Aorta (tissue), 5 donors: ENCODE results near the gene DCDC1. TPM values are rescaled to one million over a fixed set of nuclear protein-coding genes. Genes with fewer than 3 reads are reported as not detected.

ENCODE experiments used
- ATAC-seq: fragments of 200-7000 bp; cut with Tn5 transposase; one replicate; pipeline ENCODE4 v1.9.1; 2022; ENCODE audit warnings: moderate library complexity; ENCODE audit not compliant: low FRiP score
- DNase-seq, 2 donors: peaks; one replicate each; pipeline ENCODE4 v3.0.0-alpha.2; 2020
- H3K27ac ChIP-seq, 2 donors: one replicate each; pipeline ENCODE4 v1.5.1; 2013; ENCODE audit warnings: low read length in 2 of 2, mild to moderate bottlenecking in 2 of 2, moderate library complexity in 2 of 2, control low read depth in 1 of 2, inconsistent platforms in 1 of 2, low read depth in 1 of 2
- H3K27me3 ChIP-seq, 2 donors: one replicate each; pipeline ENCODE4 v1.6.1; 2013; ENCODE audit warnings: control low read depth in 1 of 2, low read length in 1 of 2, mild to moderate bottlenecking in 1 of 2, moderate library complexity in 1 of 2; ENCODE audit not compliant: insufficient read depth in 2 of 2, control insufficient read depth in 1 of 2
- H3K36me3 ChIP-seq, 2 donors: one replicate each; pipeline ENCODE4 v1.6.1; 2013; ENCODE audit warnings: control low read depth in 1 of 2, low read length in 1 of 2, mild to moderate bottlenecking in 1 of 2; ENCODE audit not compliant: insufficient read depth in 2 of 2, control insufficient read depth in 1 of 2
- H3K4me1 ChIP-seq, 2 donors: one replicate each; pipeline ENCODE4 v1.6.1; 2013; ENCODE audit warnings: low read length in 2 of 2, control low read depth in 1 of 2, mild to moderate bottlenecking in 1 of 2, moderate library complexity in 1 of 2; ENCODE audit not compliant: insufficient read depth in 2 of 2, control insufficient read depth in 1 of 2
- H3K4me3 ChIP-seq, 2 donors: one replicate each; pipeline ENCODE4 v1.5.1; 2013; ENCODE audit warnings: low read length in 2 of 2, control low read depth in 1 of 2, mild to moderate bottlenecking in 1 of 2
- H3K9me3 ChIP-seq: one replicate; pipeline ENCODE4 v1.6.1; 2013; ENCODE audit warnings: mild to moderate bottlenecking, low read length; ENCODE audit not compliant: control insufficient read depth
- WGBS, 2 donors: extraction: QIAGEN DNeasy Blood & Tissue Kit; methylation state at CpG; one replicate each; pipeline ENCODE4 v1.1.7; 2013; 5-methylcytosine and 5-hydroxymethylcytosine counted together
- intact Hi-C, 2 donors: fragments of 100-400 bp; cut with DNase I; formaldehyde crosslinking; loops; one replicate each; pipeline versions ENCODE4 v1.14.2 to v1.15.0; 2022
- polyA plus RNA-seq, 2 donors: library from polyadenylated mRNA; stranded (reverse); fragments of 200-250 nt; gene quantifications; one replicate each; pipeline ENCODE4 v1.2.3, GENCODE V29; 2013
- total RNA-seq, 2 donors: library from RNA; stranded (reverse); fragmentation: NEBNext Ultra II Directional; extraction: Animal tissue kit (Norgen Biotek cat#: 25700); gene quantifications; one replicate each; pipeline ENCODE4 v1.2.1, GENCODE V29; 2021
- donor health status: healthy with polysubstance abuse.
- donor health status: Bipolar disorder and iron deficiency.
- donor health status: DM: no; HTN: no; CAD: no.
- donor health status: DM: no; HTN: no; CAD: no.
- donor health status: DM: yes; HTN: yes; CAD: no.

The DCDC1 gene
- total and polyA plus RNA-seq, 4 donors, result 0.51 to 0.52 TPM; not detected in 2

DNA sequence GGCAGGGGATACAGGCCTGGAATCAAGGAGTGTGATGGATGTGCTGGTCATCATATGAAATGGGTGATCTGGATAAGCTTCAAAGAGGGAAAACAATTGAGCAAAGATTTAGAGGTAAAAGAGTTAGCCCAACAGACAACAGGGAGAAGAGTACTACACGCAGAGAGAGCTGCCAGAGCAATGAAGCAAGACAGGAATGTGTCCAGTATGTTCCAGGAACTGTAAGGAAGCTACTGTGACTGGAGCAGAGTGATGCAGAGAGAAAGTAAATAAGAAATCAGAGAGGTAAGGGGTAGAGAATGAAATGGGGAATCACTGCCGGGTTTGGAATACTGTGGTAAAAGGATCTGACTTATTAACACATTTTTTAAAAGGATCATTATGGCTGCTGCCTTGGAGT, 255.1 kb downstream of the DCDC1 start:
- Histone ChIP-seq H3K9me3 (no peaks in the 10 kb centered on the region), H3K27me3 (no peaks in the 10 kb centered on the region), H3K4me1 (no peaks in the 10 kb centered on the region), H3K36me3 (no peaks in the 10 kb centered on the region), H3K4me3 (no peak overlapping the region), H3K27ac (no peak overlapping the region)
- 61 to 71% methylated on average over 2 of the region's 2 CpGs for WGBS, 2 donors
- DNase-seq, result no peak
- intact Hi-C loops, result no loop called here
- no peak for ATAC-seq

DNA sequence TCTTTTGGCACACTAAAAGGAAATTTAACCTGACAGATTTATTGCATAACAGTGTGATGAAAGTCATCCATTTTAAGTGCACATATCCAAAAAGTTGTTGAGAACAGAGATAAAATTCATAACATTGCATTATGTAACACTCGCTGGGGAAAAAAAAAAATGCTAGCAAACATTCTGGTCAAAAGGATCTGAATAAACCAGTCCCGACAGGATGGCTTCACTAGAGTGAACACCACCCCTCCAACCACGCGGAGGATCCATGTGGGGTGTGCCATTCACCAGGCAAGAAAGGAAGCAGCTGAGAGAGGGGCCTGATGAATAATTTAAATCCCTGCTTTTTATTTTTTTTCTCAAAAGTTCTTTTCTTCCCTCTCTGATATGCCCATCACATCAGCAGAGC, 258.7 kb downstream of the DCDC1 start:
- DNase-seq, result no peak
- no peak overlapping the region for H3K27ac ChIP-seq
- WGBS, 2 donors, result 33 to 35% methylated on average over 4 of the region's 4 CpGs

DNA sequence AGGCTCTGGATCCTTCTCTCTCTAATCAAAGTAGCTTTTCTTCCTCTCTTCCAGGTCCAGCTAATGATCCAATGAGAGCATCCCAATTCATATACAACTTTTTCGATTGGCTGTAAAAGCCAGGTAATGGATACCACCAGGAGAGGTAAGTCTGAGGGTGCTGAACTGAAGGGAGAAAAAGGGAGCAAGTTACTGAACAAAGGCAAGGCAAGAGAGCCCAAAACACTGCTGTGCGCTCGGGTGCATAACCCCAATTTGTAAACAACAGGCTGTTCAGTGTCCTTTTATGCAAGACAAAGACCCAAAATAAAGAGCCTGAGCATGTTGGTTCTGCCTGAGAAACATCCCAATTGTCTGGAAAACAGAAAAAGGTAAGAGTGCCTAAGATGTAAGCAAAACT, 260.1 kb downstream of the DCDC1 start:
- Histone ChIP-seq H3K9me3 (no peaks in the 10 kb centered on the region), H3K27me3 (no peaks in the 10 kb centered on the region), H3K36me3 (no peaks in the 10 kb centered on the region), H3K4me3 (no peak overlapping the region), H3K27ac (no peak overlapping the region), H3K4me1 (no peaks in the 10 kb centered on the region)
- intact Hi-C loops, result no loop called here
- DNase-seq (no peak), ATAC-seq (no peak)
- 81 to 89% methylated on average over 3 of the region's 3 CpGs for WGBS, 2 donors

More for the DNA sequence above, 258.7 kb downstream of the DCDC1 start:
- H3K36me3 ChIP-seq, result no peaks in the 10 kb centered on the region
- no peak for ATAC-seq
- no peak overlapping the region for H3K4me3 ChIP-seq
- intact Hi-C loops, result no loop called here
- H3K4me1 ChIP-seq, result no peaks in the 10 kb centered on the region
- H3K27me3 ChIP-seq, result no peaks in the 10 kb centered on the region
- no peaks in the 10 kb centered on the region for H3K9me3 ChIP-seq

DNA sequence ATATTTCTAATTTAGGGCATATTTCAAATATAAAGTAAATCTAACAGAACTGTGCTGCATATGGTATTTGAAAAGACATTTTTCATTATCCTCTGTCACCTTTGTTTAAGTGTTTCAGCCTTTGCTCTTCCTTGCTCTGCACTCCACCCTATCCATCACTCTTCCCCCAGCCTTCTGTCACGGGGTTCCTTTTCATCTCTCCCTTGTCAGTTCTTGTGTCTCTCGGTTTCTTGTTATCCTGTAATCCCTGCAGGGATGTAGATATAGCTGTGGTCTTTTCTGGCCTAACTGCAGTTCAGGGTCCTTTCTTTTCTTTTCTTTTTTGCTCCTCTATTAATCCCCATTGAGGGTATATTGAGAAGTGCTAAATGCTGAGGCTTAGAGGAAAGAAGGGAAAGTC, 261.9 kb downstream of the DCDC1 start:
- WGBS, 2 donors, result 38 to 40% methylated on average over 2 of the region's 2 CpGs
- no peak for DNase-seq

DNA sequence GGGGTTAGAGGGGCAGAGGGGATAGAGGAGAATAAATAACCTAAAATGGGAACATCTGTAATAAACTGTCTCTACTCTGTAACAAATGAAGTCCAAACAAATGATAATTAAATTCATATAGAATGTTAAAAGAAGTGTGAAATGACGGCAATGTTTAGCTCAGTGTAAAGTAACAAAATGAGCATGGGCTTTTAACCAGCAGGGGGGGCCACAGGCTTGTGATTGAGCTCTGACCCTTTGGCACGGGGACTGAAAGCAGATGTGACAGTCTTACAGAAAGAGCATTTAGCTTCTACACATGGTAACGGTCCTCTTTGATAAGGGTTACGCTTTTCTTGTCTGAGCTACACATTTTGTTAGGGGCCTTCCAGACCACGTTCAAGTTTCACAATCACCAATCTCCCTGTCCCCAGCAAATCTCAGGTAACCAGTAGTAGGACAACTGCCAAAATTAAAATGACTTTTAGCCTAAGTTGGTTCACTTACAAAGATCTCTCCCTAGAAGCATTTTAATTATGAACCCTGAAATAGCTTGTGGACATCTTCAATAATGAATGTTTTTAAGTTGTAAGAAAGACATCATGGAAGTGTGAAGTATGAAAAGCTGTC, 262.5 kb downstream of the DCDC1 start:
- intact Hi-C loops, result no loop called here
- ATAC-seq, result no peak

More for the DNA sequence above, 261.9 kb downstream of the DCDC1 start:
- no peak for ATAC-seq
- Histone ChIP-seq H3K4me3 (no peak overlapping the region), H3K27me3 (no peaks in the 10 kb centered on the region), H3K36me3 (no peaks in the 10 kb centered on the region), H3K27ac (no peak overlapping the region), H3K4me1 (no peaks in the 10 kb centered on the region), H3K9me3 (no peaks in the 10 kb centered on the region)
- intact Hi-C loops, result no loop called here

DNA sequence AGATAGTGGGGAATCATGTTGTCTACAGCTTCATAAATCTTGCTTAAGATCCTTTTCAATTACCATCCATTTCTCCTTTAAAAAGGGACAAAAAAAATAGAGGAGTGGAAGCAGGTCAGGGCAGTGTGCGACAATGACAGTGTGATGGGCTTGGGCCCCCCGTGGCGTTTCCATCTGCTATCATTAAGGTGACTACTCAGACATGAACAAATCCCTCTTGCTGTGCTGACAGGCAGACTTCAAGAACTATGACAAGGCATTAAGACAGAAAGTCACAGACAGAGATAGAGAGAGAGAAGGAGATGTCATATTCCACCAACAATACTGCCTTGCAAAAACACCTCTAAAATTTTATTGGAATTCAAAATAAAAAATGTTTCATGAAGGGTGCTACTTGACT, 263.2 kb downstream of the DCDC1 start:
- 26 to 30% methylated on average over 3 of the region's 3 CpGs for WGBS, 2 donors
- Histone ChIP-seq H3K9me3 (no peaks in the 10 kb centered on the region), H3K36me3 (no peaks in the 10 kb centered on the region), H3K4me3 (no peak overlapping the region), H3K27ac (no peak overlapping the region), H3K4me1 (no peaks in the 10 kb centered on the region), H3K27me3 (no peaks in the 10 kb centered on the region)
- DNase-seq (no peak), ATAC-seq (no peak)
- intact Hi-C loops, result no loop called here

More for the DNA sequence above, 262.5 kb downstream of the DCDC1 start:
- no peaks in the 10 kb centered on the region for H3K36me3 ChIP-seq
- H3K4me1 ChIP-seq, result no peaks in the 10 kb centered on the region
- 7 to 11% methylated on average over 5 of the region's 5 CpGs for WGBS, 2 donors
- no peak overlapping the region for H3K4me3 ChIP-seq
- H3K27me3 ChIP-seq, result no peaks in the 10 kb centered on the region
- H3K27ac ChIP-seq, result no peak overlapping the region
- no peak for DNase-seq
- no peaks in the 10 kb centered on the region for H3K9me3 ChIP-seq

DNA sequence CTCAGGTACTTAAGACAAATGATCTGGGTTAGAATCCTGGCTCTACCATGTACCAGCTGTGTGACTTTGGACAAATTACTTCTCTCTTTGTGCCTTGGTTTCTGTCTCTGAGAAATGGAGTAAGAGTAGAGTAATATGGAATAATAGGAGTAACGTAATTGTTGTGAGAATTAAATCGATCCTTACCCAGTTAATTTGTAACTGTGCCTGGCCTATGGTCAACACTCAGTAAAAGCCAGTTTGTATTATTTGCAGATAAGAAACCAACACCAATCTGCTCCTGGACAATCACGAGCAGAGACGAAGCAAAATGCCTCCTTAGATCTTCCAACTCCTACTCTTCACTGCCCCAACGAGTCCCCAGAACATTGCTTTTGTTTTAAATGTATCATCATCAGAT, 266.7 kb downstream of the DCDC1 start:
- no peak for DNase-seq
- no peaks in the 10 kb centered on the region for H3K4me1 ChIP-seq

DNA sequence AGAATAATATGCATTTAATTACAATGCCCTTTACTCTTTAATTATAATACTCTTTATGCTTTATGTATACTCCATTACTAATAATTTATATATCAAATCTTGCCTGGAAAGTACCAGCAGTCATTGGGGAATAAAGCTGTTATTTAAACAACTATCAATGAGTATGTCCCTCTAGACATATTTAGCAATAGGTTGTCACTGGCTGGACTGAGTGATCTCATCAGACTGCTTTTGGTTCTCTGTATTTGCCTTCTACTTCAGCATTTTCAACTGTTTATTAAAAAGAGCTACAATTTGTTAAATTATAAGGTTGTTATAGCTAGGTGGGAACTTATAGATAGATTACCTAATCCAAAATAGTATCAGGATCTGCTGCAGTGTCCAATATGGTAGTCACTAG, 267.2 kb downstream of the DCDC1 start:
- Histone ChIP-seq H3K27ac (no peak overlapping the region), H3K4me3 (no peak overlapping the region), H3K27me3 (no peaks in the 10 kb centered on the region), H3K9me3 (no peaks in the 10 kb centered on the region), H3K36me3 (no peaks in the 10 kb centered on the region), H3K4me1 (no peaks in the 10 kb centered on the region)
- no peak for DNase-seq
- intact Hi-C loops, result no loop called here
- no peak for ATAC-seq

More for the DNA sequence above, 266.7 kb downstream of the DCDC1 start:
- WGBS, 2 donors, result 78 to 80% methylated on average over 5 of the region's 5 CpGs
- Histone ChIP-seq H3K27ac (no peak overlapping the region), H3K36me3 (no peaks in the 10 kb centered on the region), H3K27me3 (no peaks in the 10 kb centered on the region), H3K4me3 (no peak overlapping the region), H3K9me3 (no peaks in the 10 kb centered on the region)
- intact Hi-C loops, result no loop called here
- ATAC-seq, result no peak

DNA sequence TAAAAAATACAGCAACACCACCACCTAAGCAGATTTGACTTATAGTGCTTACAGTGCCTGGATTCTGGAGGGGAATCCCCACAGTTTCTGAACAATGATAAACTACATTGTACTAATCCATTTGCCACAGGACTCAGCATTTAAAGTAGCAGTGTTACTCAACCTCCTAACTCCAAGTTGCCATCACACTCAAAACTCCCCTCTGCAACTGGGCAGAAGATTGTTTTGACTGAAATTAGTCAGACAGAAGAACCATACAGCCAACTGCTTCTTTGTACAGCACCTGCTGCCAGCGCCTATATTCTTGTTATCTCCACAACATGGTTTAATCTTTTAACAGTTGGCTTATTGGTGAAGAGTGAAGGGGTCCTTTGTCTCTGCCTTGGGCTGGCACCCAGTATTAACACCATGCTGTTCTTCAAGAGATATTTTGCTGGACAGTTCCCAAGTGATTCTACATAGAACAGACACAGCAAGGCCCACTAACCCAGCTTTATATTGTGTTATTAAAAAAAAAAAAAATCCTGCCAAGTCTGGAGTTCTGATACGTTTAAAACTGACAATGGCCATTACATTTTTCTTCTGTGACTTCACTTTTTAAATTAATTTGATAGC, 273.2 kb downstream of the DCDC1 start:
- Histone ChIP-seq H3K36me3 (no peaks in the 10 kb centered on the region), H3K4me1 (no peaks in the 10 kb centered on the region), H3K27me3 (no peaks in the 10 kb centered on the region), H3K9me3 (no peaks in the 10 kb centered on the region), H3K4me3 (no peak overlapping the region), H3K27ac (no peak overlapping the region)
- intact Hi-C loops, result no loop called here
- DNase-seq (no peak), ATAC-seq (no peak)
- 54 to 55% methylated on average over 2 of the region's 2 CpGs for WGBS, 2 donors
